SK-N-SH (cell line): ENCODE data around the gene CLCNKB.
"Not testable (repeated sequence)": the region's sequence is repeated elsewhere in the genome, so short reads cannot be mapped to it uniquely, and the experiment has no call there.

ENCODE experiments used
- CTCF ChIP-seq: fragments of 200-600 bp; sonication (generic); IDR thresholded peaks from 2 replicates; pipeline ENCODE4 v1.6.1; 2017; ENCODE audit warnings: antibody characterized with exemption, mild to moderate bottlenecking, moderate library complexity
- MXI1 ChIP-seq: IDR thresholded peaks from 2 replicates; pipeline ENCODE4 v1.6.1; 2012; ENCODE audit warnings: mild to moderate bottlenecking, low read depth, low read length, improper control_type of control experiment
- POLR2AphosphoS5 ChIP-seq: IDR thresholded peaks from 2 replicates; pipeline ENCODE4 v1.6.1; 2012; ENCODE audit warnings: low read depth, low read length
- TF ChIP-seq, protein P1 (sequence below): IDR thresholded peaks from 2 replicates; pipeline ENCODE4 v1.4.0; 2012; ENCODE audit warnings: low read depth

DNA sequence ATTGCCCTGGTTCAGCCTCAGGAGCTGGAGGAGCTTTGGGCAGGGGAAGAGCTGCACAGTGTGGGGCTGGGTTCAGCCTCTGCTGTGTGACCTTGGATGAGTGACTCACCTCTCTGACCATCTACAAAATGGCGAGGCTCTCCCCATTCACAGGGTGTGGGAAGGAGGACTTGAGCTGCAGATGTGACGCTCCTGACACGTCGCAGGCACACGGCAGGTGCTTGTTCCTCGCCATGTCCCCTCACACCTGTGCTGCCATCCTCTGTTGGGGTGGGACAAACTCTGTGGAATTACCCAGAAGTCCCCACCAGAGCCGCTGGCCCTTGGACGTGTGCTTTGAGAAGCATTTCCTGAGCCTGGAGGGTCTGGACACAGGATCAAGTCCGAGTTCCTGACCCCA, 22.7 kb upstream of the CLCNKB start:
- not testable (repeated sequence) for TF ChIP-seq POLR2AphosphoS5, CTCF, MXI1
- TF ChIP-seq, protein P1, sequence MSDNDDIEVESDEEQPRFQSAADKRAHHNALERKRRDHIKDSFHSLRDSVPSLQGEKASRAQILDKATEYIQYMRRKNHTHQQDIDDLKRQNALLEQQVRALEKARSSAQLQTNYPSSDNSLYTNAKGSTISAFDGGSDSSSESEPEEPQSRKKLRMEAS, result not testable (repeated sequence)
